ENCODE results near the gene CASQ1.

The CASQ1 gene

DNA sequence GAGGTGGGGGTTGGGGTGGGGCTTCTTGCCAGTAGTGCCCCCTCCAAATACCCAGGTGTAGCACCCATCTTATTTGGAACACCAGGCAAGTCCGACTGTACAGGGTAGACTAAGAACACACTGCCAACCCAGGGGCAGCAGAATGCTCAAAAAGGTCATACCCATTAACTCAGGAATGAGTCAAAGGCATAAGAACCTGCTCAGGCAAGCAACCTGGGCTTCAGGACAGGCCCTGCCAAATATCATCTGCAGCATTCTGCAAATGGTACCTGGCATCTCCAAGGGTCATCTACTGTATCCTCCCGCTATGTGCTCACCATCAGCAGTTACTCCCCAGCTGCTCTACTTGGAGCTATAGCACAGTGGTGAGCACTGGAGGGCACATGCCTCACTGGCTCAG, 34.2 kb downstream of the CASQ1 start:
- ATAC-seq, result no peak
- no peak for TF ChIP-seq ESRRG (CRISPR knock-in tag; IDR thresholded peaks at IDR 0.05)
- no peak for TF ChIP-seq OSR1 (CRISPR knock-in tag; IDR thresholded peaks at IDR 0.05)
- no peak for TF ChIP-seq PPARA (CRISPR knock-in tag; IDR thresholded peaks at IDR 0.05; ENCODE audit: borderline replicate concordance)
- TF ChIP-seq, protein P1, sequence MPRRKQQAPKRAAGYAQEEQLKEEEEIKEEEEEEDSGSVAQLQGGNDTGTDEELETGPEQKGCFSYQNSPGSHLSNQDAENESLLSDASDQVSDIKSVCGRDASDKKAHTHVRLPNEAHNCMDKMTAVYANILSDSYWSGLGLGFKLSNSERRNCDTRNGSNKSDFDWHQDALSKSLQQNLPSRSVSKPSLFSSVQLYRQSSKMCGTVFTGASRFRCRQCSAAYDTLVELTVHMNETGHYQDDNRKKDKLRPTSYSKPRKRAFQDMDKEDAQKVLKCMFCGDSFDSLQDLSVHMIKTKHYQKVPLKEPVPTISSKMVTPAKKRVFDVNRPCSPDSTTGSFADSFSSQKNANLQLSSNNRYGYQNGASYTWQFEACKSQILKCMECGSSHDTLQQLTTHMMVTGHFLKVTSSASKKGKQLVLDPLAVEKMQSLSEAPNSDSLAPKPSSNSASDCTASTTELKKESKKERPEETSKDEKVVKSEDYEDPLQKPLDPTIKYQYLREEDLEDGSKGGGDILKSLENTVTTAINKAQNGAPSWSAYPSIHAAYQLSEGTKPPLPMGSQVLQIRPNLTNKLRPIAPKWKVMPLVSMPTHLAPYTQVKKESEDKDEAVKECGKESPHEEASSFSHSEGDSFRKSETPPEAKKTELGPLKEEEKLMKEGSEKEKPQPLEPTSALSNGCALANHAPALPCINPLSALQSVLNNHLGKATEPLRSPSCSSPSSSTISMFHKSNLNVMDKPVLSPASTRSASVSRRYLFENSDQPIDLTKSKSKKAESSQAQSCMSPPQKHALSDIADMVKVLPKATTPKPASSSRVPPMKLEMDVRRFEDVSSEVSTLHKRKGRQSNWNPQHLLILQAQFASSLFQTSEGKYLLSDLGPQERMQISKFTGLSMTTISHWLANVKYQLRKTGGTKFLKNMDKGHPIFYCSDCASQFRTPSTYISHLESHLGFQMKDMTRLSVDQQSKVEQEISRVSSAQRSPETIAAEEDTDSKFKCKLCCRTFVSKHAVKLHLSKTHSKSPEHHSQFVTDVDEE (CRISPR knock-in tag; IDR thresholded peaks at IDR 0.05), result no peak
- TF ChIP-seq, protein P2, sequence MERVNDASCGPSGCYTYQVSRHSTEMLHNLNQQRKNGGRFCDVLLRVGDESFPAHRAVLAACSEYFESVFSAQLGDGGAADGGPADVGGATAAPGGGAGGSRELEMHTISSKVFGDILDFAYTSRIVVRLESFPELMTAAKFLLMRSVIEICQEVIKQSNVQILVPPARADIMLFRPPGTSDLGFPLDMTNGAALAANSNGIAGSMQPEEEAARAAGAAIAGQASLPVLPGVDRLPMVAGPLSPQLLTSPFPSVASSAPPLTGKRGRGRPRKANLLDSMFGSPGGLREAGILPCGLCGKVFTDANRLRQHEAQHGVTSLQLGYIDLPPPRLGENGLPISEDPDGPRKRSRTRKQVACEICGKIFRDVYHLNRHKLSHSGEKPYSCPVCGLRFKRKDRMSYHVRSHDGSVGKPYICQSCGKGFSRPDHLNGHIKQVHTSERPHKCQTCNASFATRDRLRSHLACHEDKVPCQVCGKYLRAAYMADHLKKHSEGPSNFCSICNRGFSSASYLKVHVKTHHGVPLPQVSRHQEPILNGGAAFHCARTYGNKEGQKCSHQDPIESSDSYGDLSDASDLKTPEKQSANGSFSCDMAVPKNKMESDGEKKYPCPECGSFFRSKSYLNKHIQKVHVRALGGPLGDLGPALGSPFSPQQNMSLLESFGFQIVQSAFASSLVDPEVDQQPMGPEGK (CRISPR knock-in tag; IDR thresholded peaks at IDR 0.05; ENCODE audit: borderline replicate concordance), result no peak
- no peak for TF ChIP-seq ZFP30 (CRISPR knock-in tag; IDR thresholded peaks at IDR 0.05)
- TF ChIP-seq BACH2 (CRISPR knock-in tag; IDR thresholded peaks at IDR 0.05; ENCODE audit: borderline replicate concordance), result no peak
- TF ChIP-seq TCF4 (CRISPR knock-in tag; IDR thresholded peaks at IDR 0.05; ENCODE audit: borderline replicate concordance), result no peak
- no peak for TF ChIP-seq ZNF70 (CRISPR knock-in tag; IDR thresholded peaks at IDR 0.05)

DNA sequence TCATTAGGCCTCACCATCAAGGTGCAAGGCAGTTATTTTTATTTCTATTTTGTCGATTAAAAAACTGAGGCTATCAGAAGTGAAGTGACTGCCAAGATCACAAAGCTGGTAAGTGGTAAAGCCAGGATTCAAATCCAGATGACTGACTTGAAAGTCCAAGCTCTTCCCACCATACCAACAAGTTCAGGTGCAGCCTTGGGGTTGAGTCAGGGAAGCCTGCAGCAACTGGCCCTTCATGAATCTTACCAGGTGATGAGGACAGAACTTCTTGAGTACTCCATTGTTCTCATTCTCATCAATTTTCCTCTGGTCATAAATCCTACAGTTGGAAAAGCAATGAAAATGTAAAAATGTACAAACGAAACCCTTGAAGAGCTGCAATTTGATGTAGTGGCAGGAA, 35.0 kb downstream of the CASQ1 start:
- no peak for TF ChIP-seq TCF4 (CRISPR knock-in tag; IDR thresholded peaks at IDR 0.05; ENCODE audit: borderline replicate concordance)
- TF ChIP-seq TOX (CRISPR knock-in tag; IDR thresholded peaks at IDR 0.05; ENCODE audit: borderline replicate concordance), result no peak
- TF ChIP-seq ESRRG (CRISPR knock-in tag; IDR thresholded peaks at IDR 0.05), result no peak
- TF ChIP-seq CSDC2 (CRISPR knock-in tag; IDR thresholded peaks at IDR 0.05), result no peak
- TF ChIP-seq, protein P3, sequence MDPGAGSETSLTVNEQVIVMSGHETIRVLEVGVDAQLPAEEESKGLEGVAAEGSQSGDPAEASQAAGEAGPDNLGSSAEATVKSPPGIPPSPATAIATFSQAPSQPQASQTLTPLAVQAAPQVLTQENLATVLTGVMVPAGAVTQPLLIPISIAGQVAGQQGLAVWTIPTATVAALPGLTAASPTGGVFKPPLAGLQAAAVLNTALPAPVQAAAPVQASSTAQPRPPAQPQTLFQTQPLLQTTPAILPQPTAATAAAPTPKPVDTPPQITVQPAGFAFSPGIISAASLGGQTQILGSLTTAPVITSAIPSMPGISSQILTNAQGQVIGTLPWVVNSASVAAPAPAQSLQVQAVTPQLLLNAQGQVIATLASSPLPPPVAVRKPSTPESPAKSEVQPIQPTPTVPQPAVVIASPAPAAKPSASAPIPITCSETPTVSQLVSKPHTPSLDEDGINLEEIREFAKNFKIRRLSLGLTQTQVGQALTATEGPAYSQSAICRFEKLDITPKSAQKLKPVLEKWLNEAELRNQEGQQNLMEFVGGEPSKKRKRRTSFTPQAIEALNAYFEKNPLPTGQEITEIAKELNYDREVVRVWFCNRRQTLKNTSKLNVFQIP (CRISPR knock-in tag; IDR thresholded peaks at IDR 0.05; ENCODE audit: borderline replicate concordance, low read depth), result no peak
- TF ChIP-seq ZNF70 (CRISPR knock-in tag; IDR thresholded peaks at IDR 0.05), result no peak
- ATAC-seq, result no peak

DNA sequence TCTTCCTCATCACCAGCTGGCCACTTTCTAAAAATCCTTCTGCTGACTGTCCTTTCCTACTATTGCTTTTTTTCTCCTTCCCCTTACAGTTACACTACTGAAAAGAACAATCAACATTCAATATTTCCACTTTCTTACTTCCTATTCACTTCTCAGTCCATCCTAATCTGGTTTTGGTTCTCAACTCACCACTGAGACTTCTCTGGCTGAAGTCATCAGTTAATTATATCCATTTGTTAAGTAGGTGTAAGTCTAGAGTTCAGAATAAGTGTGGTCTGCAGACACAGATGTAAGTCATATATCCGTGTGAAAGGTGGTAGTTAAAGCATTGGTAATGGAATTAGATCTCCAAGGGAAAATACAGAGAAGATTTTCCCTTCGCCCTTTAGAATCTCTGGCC, 36.2 kb downstream of the CASQ1 start:
- TF ChIP-seq GLIS3 (CRISPR knock-in tag; IDR thresholded peaks at IDR 0.05), result no peak
- TF ChIP-seq, protein P3 (CRISPR knock-in tag; IDR thresholded peaks at IDR 0.05; ENCODE audit: borderline replicate concordance, low read depth), result no peak
- TF ChIP-seq ZNF70 (CRISPR knock-in tag; IDR thresholded peaks at IDR 0.05), result no peak
- TF ChIP-seq ISL1 (CRISPR knock-in tag; IDR thresholded peaks at IDR 0.05), result no peak
- no peak for TF ChIP-seq BACH2 (CRISPR knock-in tag; IDR thresholded peaks at IDR 0.05; ENCODE audit: borderline replicate concordance)
- no peak for TF ChIP-seq ZNF8 (CRISPR knock-in tag; IDR thresholded peaks at IDR 0.05)
- no peak for TF ChIP-seq ZFP3 (CRISPR knock-in tag; IDR thresholded peaks at IDR 0.05)
- no peak for TF ChIP-seq ARNTL (CRISPR knock-in tag; IDR thresholded peaks at IDR 0.05; ENCODE audit: borderline replicate concordance, low read depth)
- TF ChIP-seq ZFP30 (CRISPR knock-in tag; IDR thresholded peaks at IDR 0.05), result no peak
- TF ChIP-seq, protein P4, sequence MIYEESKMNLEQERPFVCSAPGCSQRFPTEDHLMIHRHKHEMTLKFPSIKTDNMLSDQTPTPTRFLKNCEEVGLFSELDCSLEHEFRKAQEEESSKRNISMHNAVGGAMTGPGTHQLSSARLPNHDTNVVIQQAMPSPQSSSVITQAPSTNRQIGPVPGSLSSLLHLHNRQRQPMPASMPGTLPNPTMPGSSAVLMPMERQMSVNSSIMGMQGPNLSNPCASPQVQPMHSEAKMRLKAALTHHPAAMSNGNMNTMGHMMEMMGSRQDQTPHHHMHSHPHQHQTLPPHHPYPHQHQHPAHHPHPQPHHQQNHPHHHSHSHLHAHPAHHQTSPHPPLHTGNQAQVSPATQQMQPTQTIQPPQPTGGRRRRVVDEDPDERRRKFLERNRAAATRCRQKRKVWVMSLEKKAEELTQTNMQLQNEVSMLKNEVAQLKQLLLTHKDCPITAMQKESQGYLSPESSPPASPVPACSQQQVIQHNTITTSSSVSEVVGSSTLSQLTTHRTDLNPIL (CRISPR knock-in tag; IDR thresholded peaks at IDR 0.05; ENCODE audit: low read depth), result no peak
- no peak for TF ChIP-seq SNAI2 (CRISPR knock-in tag; IDR thresholded peaks at IDR 0.05)
- no peak for TF ChIP-seq ZNF565 (CRISPR knock-in tag; conservative IDR thresholded peaks at IDR 0.05; ENCODE audit: low read depth)
- no peak for TF ChIP-seq OSR1 (CRISPR knock-in tag; IDR thresholded peaks at IDR 0.05)
- TF ChIP-seq, protein P1 (CRISPR knock-in tag; IDR thresholded peaks at IDR 0.05), result no peak
- no peak for TF ChIP-seq TOX (CRISPR knock-in tag; IDR thresholded peaks at IDR 0.05; ENCODE audit: borderline replicate concordance)
- TF ChIP-seq PPARA (CRISPR knock-in tag; IDR thresholded peaks at IDR 0.05; ENCODE audit: borderline replicate concordance), result no peak
- no peak for ATAC-seq

Measured in SK-N-SH treated with all-trans-retinoic acid at 6 μM for 48 hours (cell line).